LNCAP (cell line): ENCODE measurements around the gene SLC66A3.

ENCODE experiments used
- CTCF ChIP-seq: fragments of 450-650 bp; IDR thresholded peaks from 2 replicates; pipeline ENCODE4 v1.5.1; 2017; ENCODE audit warnings: mild to moderate bottlenecking

The SLC66A3 gene

GRCh38 chr2:11208083-11208482, 52.8 kb downstream of the SLC66A3 start:
- TF ChIP-seq CTCF: no peak

- no peak for TF ChIP-seq CTCF
Measured at GRCh38 chr2:11212645-11213044, 57.4 kb downstream of the SLC66A3 start.

- no peak for TF ChIP-seq CTCF
Measured at GRCh38 chr2:11213090-11213638, 57.9 kb downstream of the SLC66A3 start.

GRCh38 chr2:11213975-11214374, 58.7 kb downstream of the SLC66A3 start:
- TF ChIP-seq CTCF: no peak

- TF ChIP-seq CTCF: no peak
Measured at GRCh38 chr2:11214770-11215169, 59.5 kb downstream of the SLC66A3 start.

GRCh38 chr2:11215407-11215806, 60.1 kb downstream of the SLC66A3 start:
- no peak for TF ChIP-seq CTCF

- no peak for TF ChIP-seq CTCF
Measured at GRCh38 chr2:11220445-11220844, 65.2 kb downstream of the SLC66A3 start.

GRCh38 chr2:11222845-11223244, 67.6 kb downstream of the SLC66A3 start:
- TF ChIP-seq CTCF: no peak
